RCC 7860 (cell line): Measurements from ENCODE around the gene EVA1A.
"Not testable (repeated sequence)": the region's sequence is repeated elsewhere in the genome, so short reads cannot be mapped to it uniquely, and the experiment has no call there.

Source experiments
- DNase-seq: peaks from one replicate; pipeline ENCODE4 v3.0.0-alpha.2; 2015; ENCODE audit warnings: low spot score
- FAIRE-seq: peaks from 2 replicates; lab custom pipeline; 2012; peaks lifted over from hg19 to GRCh38; lab: Jason Lieb, UNC

Gene EVA1A

DNA sequence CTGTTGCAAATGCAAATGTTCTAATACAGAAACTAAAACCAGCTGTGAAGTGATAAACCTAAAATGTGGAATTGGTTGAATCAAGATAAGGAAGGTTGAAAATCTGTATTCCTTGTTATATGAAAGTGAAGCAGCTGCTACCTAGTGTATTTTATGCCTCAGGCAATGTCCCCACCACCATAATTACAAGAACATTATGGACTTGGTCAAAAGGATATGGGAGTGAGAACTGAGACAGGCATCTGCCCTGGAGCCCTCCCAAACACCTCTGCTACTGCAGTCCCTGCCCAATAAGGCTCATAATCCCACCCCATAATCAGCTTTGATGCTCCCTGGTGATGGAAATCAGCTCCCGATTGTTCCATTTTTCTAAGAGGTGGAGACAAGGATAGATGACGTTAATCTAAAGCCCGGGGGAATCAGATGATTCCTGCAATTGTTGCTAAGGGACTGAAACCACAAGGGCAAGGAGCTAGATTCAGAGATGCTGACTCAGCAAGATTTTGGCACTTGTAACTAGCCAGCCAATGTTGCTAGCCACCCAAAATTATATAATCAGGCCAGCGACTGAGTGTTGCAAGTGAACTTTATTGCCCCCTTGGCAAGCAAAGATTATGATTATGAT, 69.5 kb downstream of the EVA1A start:
- DNase-seq (no peak), FAIRE-seq (no peak)

DNA sequence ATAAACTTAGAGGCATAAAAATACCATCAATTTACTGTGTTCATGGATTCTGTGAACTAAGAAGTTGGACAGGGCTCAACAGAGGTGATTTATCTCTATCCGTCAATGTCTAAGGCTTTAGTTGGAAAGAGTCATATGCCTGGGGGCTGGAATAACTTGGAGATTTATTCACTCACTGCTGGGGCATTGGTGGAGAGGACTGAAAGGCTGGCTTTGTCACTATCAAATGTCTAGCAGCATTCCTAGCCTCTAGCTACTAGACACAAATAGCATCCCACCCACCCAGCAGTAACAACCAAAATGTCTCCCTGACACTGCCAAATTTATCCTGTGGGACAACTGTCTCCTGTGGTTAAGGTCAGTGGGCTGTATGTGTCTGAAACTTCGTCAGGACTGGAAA, 71.0 kb downstream of the EVA1A start:
- FAIRE-seq = no peak
- DNase-seq = no peak

DNA sequence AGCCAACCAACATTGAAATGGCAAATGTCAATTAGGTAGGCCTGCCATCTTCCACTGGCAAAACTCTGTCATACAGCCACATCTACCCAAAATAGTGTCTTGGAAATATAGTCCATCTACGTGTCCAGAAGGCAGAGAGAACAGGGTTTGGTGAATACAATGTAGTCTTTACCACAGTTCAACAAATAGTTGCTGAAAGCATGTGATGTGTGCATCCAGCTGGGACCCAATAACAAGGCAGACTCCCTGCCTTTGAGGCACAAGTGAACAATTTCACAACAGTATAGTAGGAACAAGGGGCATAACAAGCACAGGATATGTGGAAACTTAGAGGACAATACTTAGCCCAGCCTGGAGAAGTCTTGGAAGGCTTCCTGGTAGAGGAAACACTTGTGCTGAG, 72.6 kb downstream of the EVA1A start:
- FAIRE-seq (no peak), DNase-seq (no peak)

GRCh38 chr2:75486735-75487134, 74.0 kb downstream of the EVA1A start:
- DNase-seq, FAIRE-seq: not testable (repeated sequence)

GRCh38 chr2:75484840-75485239, 75.9 kb downstream of the EVA1A start:
- FAIRE-seq = no peak
- DNase-seq = no peak

DNA sequence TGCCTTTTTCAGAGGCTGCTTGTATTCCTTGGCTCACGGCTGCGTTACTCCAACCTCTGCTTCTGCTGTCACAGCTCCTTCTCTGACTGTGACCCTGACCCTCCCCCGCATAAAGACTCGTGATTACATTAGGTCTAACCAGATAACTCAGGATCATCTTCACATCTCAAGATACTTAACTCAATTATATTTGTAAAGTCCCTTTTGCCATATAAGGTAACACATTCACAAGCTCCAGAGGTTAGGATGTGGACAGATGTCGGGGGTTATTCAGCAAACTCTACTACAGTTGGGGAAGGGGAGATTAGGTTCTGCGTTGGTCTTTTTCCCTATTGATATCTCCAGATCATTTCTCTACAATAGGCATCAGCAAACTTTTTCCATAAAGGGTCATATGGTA, 76.9 kb downstream of the EVA1A start:
- FAIRE-seq = no peak
- no peak for DNase-seq

DNA sequence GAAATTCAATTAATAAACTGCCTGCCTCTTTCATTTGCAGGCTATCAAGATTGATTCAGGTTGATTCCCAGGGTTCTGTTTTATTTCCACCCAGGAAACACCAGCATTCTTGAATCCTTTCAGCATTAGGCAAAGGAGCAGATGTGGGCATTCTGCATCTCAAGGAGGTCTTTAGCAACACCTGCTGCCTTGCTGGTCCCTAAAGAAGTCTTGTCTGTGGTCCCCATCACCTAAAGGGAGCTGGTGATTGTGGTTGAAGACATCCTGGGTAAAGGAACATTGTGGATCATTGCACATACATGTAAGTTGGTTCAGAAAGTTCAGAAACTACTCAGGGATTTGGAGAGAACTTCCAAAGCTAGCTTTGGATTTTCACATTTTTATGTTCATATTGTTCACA, 78.3 kb downstream of the EVA1A start:
- DNase-seq = no peak
- FAIRE-seq = no peak

DNA sequence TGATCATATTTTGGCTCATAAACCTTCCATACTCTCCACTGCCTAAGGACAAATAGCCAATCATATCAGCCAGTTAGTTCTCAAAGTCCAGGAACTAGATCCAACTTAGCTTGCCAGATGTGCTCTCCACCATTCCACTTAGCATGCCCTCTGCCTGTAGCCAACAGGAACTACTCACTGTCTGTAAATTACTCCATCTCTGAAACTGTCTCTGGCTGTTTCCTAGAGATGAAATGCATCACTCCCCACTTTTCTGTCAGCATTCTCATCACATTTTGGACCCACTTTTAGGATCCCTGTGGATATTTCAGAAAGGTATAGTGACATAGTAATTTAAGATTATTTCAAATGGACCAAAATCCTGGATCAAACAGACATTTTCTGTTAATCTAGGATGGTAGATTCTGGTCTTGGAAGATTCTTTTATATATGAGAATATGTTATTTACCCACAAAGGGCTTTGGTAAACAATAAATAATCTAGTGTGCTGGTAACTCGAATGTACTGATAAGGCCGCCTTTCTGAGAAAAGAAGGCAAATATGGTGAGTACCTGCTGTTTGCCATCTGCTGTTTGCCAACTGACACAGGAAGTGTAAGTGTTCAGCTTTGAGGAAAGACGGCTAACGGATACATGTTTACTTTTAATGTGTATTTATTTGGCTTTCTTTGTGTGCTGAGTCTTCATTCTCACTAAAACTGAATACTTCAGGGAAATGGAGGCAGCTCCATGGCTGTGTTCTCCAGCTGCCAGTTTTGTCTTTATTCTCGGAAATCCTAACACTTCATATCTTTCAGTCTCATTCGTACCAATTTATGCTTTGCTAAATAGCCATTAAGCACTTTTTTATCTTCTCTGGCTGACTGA, 79.5 kb downstream of the EVA1A start:
- no peak for FAIRE-seq
- DNase-seq = no peak

DNA sequence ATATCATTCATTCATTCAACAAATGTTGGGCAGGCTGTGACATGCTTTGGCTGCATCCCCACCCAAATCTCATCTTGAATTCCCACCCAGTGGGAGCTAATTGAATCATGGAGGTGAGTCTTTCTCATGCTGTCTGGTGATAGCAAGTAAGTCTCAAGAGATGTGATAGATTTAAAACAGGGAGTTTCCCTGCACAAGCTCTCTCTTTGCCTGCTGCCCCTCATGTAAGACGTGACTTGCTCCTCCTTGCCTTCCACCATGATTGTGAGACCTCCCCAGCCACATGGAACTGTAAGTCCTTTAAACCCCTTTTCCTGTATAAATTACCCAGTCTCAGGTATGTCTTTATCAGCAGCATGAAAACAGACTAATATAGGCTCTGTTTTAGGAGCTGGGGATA, 83.0 kb downstream of the EVA1A start:
- FAIRE-seq, DNase-seq: not testable (repeated sequence)

DNA sequence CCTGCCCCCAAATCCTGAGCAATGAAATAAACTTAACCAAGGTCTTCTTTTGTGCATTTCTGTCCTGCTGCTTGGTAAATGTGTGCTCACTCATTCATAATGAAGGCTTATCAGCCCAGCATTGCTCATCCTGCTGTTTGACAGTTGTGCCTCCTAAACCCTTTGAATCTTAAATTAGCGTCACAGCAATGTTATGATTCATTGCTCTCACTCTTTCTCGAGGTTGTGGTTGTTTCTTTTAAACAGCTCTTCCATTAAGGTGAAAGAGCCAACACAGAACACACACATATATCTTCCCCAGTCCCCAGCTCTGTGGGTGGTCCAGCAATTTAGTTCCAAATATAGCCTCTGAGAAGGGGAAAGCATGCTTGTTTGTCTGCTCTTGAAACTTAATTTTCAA, 84.0 kb downstream of the EVA1A start:
- peak; percentile 87 for FAIRE-seq
- DNase-seq = peak; percentile 75

DNA sequence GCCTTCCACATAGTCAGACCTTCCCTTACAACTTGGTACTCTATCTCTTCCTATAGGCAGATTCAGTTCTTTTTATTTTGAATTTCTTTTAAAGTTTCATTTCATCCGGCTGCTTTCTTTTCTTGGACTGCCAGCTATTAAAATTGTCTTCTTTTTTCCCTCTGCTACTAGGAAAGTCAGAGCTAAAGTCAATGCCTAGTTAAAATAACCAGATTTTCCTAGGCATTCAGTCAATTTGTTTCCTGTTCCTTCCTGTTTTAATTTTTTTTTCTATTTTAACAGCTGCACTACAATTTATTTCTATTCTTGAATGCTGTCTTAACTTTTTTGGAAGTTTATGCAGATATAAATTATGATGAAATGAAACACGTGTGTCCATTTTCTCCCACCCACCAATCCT, 84.8 kb downstream of the EVA1A start:
- FAIRE-seq (no peak), DNase-seq (no peak)

DNA sequence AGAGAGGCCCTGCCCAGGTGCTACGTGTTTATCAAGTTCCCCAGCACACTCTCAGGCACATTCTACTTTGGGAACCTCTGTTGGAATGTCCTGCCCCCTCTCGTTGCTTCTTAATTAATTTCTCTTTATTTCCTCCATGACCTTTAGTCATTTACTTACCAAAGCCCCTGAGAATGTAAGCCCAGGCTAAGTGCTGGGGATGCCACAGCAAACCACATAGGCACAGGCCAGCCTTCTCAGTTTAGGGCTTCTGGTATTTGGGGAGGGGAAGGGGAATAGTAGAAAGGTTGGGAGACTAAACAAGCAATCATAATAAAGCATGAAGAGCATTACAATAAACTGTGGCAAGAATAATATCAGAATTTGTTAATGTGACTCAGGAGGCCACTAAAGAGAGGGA, 85.7 kb downstream of the EVA1A start:
- FAIRE-seq (no peak), DNase-seq (no peak)

DNA sequence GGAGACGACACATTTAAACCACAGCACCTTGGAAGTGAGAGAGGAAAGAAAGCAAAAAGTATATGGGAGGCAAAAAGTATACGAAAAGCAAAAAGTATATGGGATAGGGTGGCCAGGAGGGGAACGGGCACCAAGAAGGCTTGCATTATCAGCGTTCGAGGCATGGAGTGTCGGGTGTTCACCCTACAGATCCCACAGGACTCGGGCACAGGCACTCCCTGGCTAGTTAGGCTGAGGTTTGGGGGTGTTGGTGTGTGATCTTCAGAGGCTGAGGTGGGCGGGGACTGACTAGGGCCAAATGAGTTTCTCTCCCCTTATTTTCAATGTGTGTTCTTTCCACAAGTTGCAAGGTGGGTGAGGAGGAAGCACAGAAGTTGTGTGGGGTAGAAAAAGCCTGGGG, 86.6 kb downstream of the EVA1A start:
- FAIRE-seq (no peak), DNase-seq (no peak)

DNA sequence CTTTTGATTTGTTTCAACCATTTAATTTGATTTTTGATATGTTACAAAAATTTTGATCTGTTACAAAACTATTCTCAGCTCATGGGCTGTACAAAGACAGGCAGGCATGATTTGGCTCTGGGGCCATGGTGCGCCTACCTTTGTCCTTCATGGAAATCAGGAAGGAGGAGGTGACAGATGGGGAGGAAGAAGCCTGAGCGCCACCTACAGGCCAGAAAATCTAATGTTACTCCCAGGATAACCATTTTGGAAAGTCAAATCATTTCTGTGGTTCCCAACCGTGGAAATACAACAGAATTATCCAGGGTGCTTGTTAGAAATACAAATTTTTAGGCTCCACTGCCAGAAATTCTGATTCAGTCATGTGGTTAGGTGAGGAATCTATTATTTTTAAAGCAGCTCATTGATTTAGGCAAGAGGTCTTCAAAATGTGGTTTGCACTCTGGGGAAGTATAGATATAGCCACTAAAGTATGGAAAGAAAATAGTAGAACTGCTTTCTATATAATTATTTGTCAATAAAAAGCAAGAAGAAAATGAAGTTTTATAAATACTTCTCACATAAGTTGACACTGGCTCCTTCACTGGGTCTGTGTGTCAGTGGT, 93.9 kb downstream of the EVA1A start:
- DNase-seq = peak; percentile 24

GRCh38 chr2:75465317-75465984, 95.3 kb downstream of the EVA1A start:
- DNase-seq = peak; percentile 26
- FAIRE-seq = peak; percentile 44

More for the DNA sequence above, 93.9 kb downstream of the EVA1A start:
- FAIRE-seq = no peak

- FAIRE-seq (peak; percentile 81), DNase-seq (peak; percentile 13)
Observed at GRCh38 chr2:75464348-75464946, 96.3 kb downstream of the EVA1A start.

DNA sequence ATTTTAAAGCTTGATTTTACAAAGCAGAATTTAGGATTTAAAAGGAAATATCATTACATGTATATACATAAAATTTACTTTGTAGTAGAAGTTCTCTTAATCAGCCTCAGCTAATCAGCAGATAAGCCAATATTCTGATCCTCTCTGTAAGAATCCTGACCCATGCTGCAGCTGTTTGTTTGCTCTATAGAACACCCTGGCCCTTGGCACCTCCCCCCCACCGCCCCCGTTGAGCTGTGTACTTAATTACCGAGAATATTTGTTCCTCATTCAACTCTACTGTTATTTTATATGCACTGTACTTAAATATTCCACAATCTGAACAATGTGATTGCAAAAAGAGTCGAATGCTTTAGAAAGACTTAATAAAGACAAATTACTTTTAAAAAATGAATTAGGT, 98.0 kb downstream of the EVA1A start:
- FAIRE-seq (no peak), DNase-seq (no peak)

GRCh38 chr2:75462206-75462605, 98.5 kb downstream of the EVA1A start:
- DNase-seq = no peak
- no peak for FAIRE-seq

DNA sequence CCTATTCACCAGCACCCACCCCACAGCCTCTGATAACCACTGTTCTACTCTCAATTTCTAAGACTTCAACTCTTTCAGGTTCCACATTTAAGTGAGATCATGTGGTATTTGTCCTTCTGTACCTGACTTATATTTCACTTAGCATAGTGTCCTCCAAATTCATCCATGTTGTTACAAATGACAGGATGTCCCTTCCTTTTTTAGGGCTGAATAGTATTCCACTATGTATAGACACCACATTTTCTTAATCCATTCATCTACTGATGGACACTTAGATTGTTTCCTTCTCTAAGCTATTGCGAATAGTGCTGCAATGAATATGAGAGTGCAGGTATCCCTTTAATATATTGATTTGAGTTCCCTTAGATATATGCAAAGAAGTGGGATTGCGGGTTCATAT, 100.1 kb downstream of the EVA1A start:
- FAIRE-seq = no peak
- no peak for DNase-seq

DNA sequence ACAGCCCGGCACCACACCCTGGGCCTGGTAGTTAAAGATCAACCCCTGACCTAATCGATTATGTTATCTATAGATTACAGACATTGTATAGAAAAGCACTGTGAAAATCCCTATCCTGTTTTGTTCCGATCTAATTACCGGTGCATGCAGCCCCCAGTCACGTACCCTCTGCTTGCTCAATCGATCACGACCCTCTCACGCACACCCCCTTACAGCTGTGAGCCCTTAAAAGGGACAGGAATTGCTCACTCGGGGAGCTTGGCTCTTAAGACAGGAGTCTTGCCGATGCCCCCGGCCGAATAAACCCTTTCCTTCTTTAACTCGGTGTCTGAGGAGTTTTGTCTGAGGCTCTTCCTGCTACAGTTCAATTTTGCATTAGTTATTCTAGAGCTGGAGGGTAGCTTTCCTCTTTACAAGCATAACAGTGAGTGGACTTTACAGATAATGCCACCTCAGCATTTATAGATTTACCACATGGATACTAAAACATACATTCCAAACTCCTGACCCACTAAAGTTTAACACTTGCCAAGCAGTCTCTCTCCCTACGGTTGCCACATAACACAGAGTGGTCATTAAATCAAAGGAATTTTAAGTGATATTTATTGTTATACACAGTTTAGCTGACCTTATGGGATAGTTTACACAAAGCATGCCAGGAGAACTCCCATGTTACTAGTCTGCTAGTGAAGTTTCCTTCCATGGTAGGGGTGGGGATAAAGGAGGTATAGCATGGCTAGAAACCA, 101.0 kb downstream of the EVA1A start:
- no peak for FAIRE-seq

More for the DNA sequence above, 101.0 kb downstream of the EVA1A start:
- DNase-seq = peak; percentile 13
